ENCODE results near the gene DGUOK. TPM values are rescaled to one million over a fixed set of nuclear protein-coding genes. Genes with fewer than 3 reads are reported as not detected.

DGUOK gene
- total and polyA plus RNA-seq, 2 of the 4 experiments (the other 2 are of a cell fraction) = 66.3 to 111 TPM

- Histone ChIP-seq H3K9ac (ENCODE audit: low read depth, low read length) (no peak overlapping the region), H3K4me3 (ENCODE audit: insufficient read depth, low read depth, low read length) (no peak overlapping the region), H3K27ac (ENCODE audit: insufficient read depth, low read length) (no peak overlapping the region), H3K9me3 (ENCODE audit: control insufficient read depth, insufficient read depth, low read length) (no peaks in the 10 kb centered on the region), H4K91ac (ENCODE audit: insufficient read depth, low read depth, low read length) (no peak overlapping the region), H2BK15ac (ENCODE audit: low read depth, low read length) (no peak overlapping the region), H3K4me1 (ENCODE audit: control insufficient read depth, insufficient read depth, low read length) (peaks cover 17% of the 10 kb centered on the region), H3K14ac (replicated peaks; ENCODE audit: low read depth, low read length) (no peak overlapping the region), H2AFZ (replicated peaks; ENCODE audit: low read length, poor library complexity) (no peak overlapping the region), H4K8ac (ENCODE audit: low read depth in 2 of 2, low read length in 2 of 2) (no peak overlapping the region), H2AK5ac (ENCODE audit: low read depth, low read length) (no peak overlapping the region), H3K23ac (ENCODE audit: low read depth, low read length) (no peak overlapping the region), H2BK5ac (ENCODE audit: low read depth, low read length, poor library complexity, severe bottlenecking) (no peak overlapping the region), H2BK20ac (ENCODE audit: low read depth, low read length) (no peak overlapping the region), H2AK9ac (replicated peaks; ENCODE audit: low read depth, low read length, poor library complexity) (no peak overlapping the region), H2BK120ac (ENCODE audit: low read depth, low read length) (no peak overlapping the region), H4K20me1 (ENCODE audit: insufficient read depth, low read length) (0 out of 2 replicates have a peak, but pooled peaks cover under 1% of the 10 kb centered on the region), H4K5ac (ENCODE audit: low read depth, low read length) (no peak overlapping the region), H3K18ac (ENCODE audit: low read depth, low read length) (no peak overlapping the region), H3K36me3 (ENCODE audit: control insufficient read depth, insufficient read depth, low read length) (no peaks in the 10 kb centered on the region), H3K4me2 (ENCODE audit: low read depth, low read length) (no peak overlapping the region), H3K9me1 (ENCODE audit: insufficient read depth, low read length) (peaks cover 19% of the 10 kb centered on the region), H3K79me1 (ENCODE audit: low read depth in 1 of 2, low read length in 2 of 2) (peaks cover 7 to 25% of the 10 kb centered on the region in 2 experiments; a peak in 3 of 4 replicates), H3K27me3 (ENCODE audit: control insufficient read depth, insufficient read depth, low read length) (no peaks in the 10 kb centered on the region), H3K4ac (ENCODE audit: low read depth, low read length) (no peak overlapping the region), H3K56ac (ENCODE audit: extremely low read depth, insufficient read depth, low read length) (no peak overlapping the region)
- TF ChIP-seq RAD21 (IDR thresholded peaks at IDR 0.05; ENCODE audit: low read length) (no peak), ELK1 (IDR thresholded peaks at IDR 0.05; ENCODE audit: borderline replicate concordance, low read depth, low read length) (no peak), RCOR1 (IDR thresholded peaks at IDR 0.05; ENCODE audit: insufficient replicate concordance, low read length) (no peak), MXI1 (IDR thresholded peaks at IDR 0.05; ENCODE audit: borderline replicate concordance, low read depth, low read length) (no peak), MAZ (IDR thresholded peaks at IDR 0.05; ENCODE audit: borderline replicate concordance, low read depth, low read length) (no peak), CEBPB (IDR thresholded peaks at IDR 0.05; ENCODE audit: low read depth, low read length) (no peak), MAFK (IDR thresholded peaks at IDR 0.05; ENCODE audit: low read depth, low read length) (no peak), CTCF (conservative IDR thresholded peaks at IDR 0.05; ENCODE audit: low read depth, low read length) (no peak), NFE2L2 (IDR thresholded peaks at IDR 0.05; ENCODE audit: low read depth, low read length) (no peak), RFX5 (IDR thresholded peaks at IDR 0.05; ENCODE audit: low read depth, low read length) (no peak), BHLHE40 (IDR thresholded peaks at IDR 0.05; ENCODE audit: low read depth, low read length) (no peak), FOS (IDR thresholded peaks at IDR 0.05; ENCODE audit: low read depth, low read length) (no peak), POLR2A (IDR thresholded peaks at IDR 0.05; ENCODE audit: low read depth, low read length) (no peak), CHD1 (IDR thresholded peaks at IDR 0.05; ENCODE audit: low read depth, low read length) (no peak), SMC3 (IDR thresholded peaks at IDR 0.05; ENCODE audit: low read depth, low read length) (no peak), USF2 (IDR thresholded peaks at IDR 0.05; ENCODE audit: low read depth, low read length) (no peak)
- CTCF ChIA-PET = no interaction called here
- POLR2A ChIA-PET (ENCODE audit: unreplicated experiment) = no interaction called here
- DNase-seq (no peak), ATAC-seq (ENCODE audit: low read depth) (no peak)
- intact Hi-C loops (cut with micrococcal nuclease) = no loop called here
- BruUV-seq (replicated peaks) = no TSS peak
- WGBS, 2 experiments (ENCODE audit: extremely low coverage in 2 of 2, insufficient read length in 1 of 2) = no CpG with 5 or more reads among the region's 2 CpGs
- in situ Hi-C loops (cut with MboI; ENCODE audit: low sequenced_read_pairs) = no loop called here
- dilution Hi-C loops (cut with HindIII; ENCODE audit: low sequenced_read_pairs, unreplicated experiment) = no loop called here
These were observed 38.3 kb upstream of the DGUOK start for GRCh38 chr2:73888388-73888787.

Data from IMR-90 (cell line).